Amniotic epithelial cell (primary cell): ENCODE results near the gene BPIFB4.
"Not testable (repeated sequence)": the region's sequence is repeated elsewhere in the genome, so short reads cannot be mapped to it uniquely, and the experiment has no call there.

Experiments
- DNase-seq: peaks from one replicate; pipeline ENCODE4 v3.0.0-alpha.2; 2010; ENCODE audit warnings: low read depth

BPIFB4 gene

GRCh38 chr20:33079259-33079658, at the start of gene BPIFB4:
BPIFB4 (plus strand) TSS chr20:33079643; CDS start chr20:33081527, 1,884 bp downstream.
- no peak for DNase-seq

GRCh38 chr20:33030076-33030475, 49.4 kb upstream of the BPIFB4 start:
- DNase-seq: no peak

GRCh38 chr20:33030569-33030968, 48.9 kb upstream of the BPIFB4 start:
- no peak for DNase-seq

- DNase-seq: no peak
Measured at GRCh38 chr20:33031531-33031930, 47.9 kb upstream of the BPIFB4 start, which contains the start of gene BPIFB6. BPIFB6 (plus strand) TSS chr20:33031648; CDS start chr20:33031648, 0 bp downstream.

GRCh38 chr20:33032555-33032954, 46.9 kb upstream of the BPIFB4 start:
- no peak for DNase-seq

GRCh38 chr20:33033381-33033780, 46.1 kb upstream of the BPIFB4 start:
- no peak for DNase-seq

GRCh38 chr20:33034115-33034514, 45.3 kb upstream of the BPIFB4 start:
- no peak for DNase-seq

GRCh38 chr20:33034901-33035492, 44.4 kb upstream of the BPIFB4 start:
- no peak for DNase-seq

- no peak for DNase-seq
Measured at GRCh38 chr20:33037456-33037855, 42.0 kb upstream of the BPIFB4 start.

GRCh38 chr20:33038243-33038642, 41.2 kb upstream of the BPIFB4 start:
- no peak for DNase-seq

GRCh38 chr20:33042430-33042829, 37.0 kb upstream of the BPIFB4 start:
- DNase-seq: no peak

- DNase-seq: no peak
Measured at GRCh38 chr20:33042983-33043730, 36.3 kb upstream of the BPIFB4 start.

GRCh38 chr20:33043731-33044181, 35.7 kb upstream of the BPIFB4 start:
- DNase-seq: no peak

GRCh38 chr20:33045129-33045721, 34.2 kb upstream of the BPIFB4 start:
- DNase-seq: not testable (repeated sequence)

- no peak for DNase-seq
Measured at GRCh38 chr20:33046412-33046811, 33.0 kb upstream of the BPIFB4 start.

GRCh38 chr20:33051333-33051732, 28.1 kb upstream of the BPIFB4 start:
- no peak for DNase-seq

GRCh38 chr20:33053291-33054106, 25.9 kb upstream of the BPIFB4 start, which contains the start of gene BPIFB3:
BPIFB3 (plus strand) TSS chr20:33053903; CDS start chr20:33055436, 1,533 bp downstream.
- no peak for DNase-seq

GRCh38 chr20:33054381-33054780, 25.1 kb upstream of the BPIFB4 start:
- DNase-seq: no peak

- no peak for DNase-seq
Measured at GRCh38 chr20:33054791-33055190, 24.7 kb upstream of the BPIFB4 start.

- DNase-seq: no peak
Measured at GRCh38 chr20:33059136-33059535, 20.3 kb upstream of the BPIFB4 start.

- DNase-seq: no peak
Measured at GRCh38 chr20:33059741-33060390, 19.6 kb upstream of the BPIFB4 start.

GRCh38 chr20:33061658-33062028, 17.8 kb upstream of the BPIFB4 start:
- DNase-seq: no peak
